ENCODE measurements around the gene UCK1. TPM values are rescaled to one million over a fixed set of nuclear protein-coding genes. Genes with fewer than 3 reads are reported as not detected.

The UCK1 gene
- total and polyA plus RNA-seq, 4 donors, result 13.4 to 34.1 (median 24.0) TPM

DNA sequence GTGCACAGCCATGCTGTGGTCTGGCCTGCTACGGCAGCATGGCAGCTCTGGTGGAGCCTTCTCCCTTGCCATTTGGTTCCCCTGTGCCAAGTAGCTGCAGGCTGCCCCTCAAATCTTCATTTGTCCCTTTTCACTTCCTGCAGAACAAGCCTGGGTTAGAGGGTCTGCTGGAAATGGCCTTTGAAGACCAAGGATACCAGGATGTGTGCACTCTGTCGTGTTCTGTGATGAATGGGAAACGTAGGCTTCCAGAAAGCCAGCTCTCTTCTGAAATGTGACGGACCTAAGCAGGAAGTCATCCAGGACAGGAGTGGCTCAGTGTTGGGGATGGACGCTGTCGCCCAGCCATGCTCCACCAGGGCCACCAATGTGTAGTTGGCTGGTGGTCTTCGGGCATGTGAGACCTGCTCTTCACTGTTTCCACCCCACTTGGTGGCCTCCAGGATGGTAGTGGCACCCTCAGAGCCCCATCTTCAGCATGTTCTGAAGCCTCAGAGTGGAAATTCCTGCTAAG is 31.8 kb downstream of the UCK1 start:
- 89% methylated on average over 7 of the region's 7 CpGs for WGBS
- Histone ChIP-seq H3K27me3 (ENCODE audit: control insufficient read depth in 4 of 4, insufficient read depth in 4 of 4, low read length in 3 of 4) (no peaks in the 10 kb centered on the region), H3K4me3 (ENCODE audit: low read depth in 1 of 3, low read length in 3 of 3) (no peak overlapping the region), H3K36me3 (ENCODE audit: control insufficient read depth in 4 of 4, insufficient read depth in 3 of 4, low read depth in 1 of 4, low read length in 3 of 4) (peaks cover 16 to 53% (median 31%) of the 10 kb centered on the region in 4 donors), H3K27ac (ENCODE audit: low read depth in 1 of 2, low read length in 2 of 2) (no peak overlapping the region), H3K9ac (ENCODE audit: low read depth in 1 of 2, low read length in 2 of 2) (no peak overlapping the region), H3K9me3 (ENCODE audit: control insufficient read depth in 4 of 4, low read length in 3 of 4) (no peaks in the 10 kb centered on the region), H3K4me1 (ENCODE audit: control insufficient read depth in 4 of 4, insufficient read depth in 4 of 4, low read length in 3 of 4) (peaks cover 6 to 22% (median 12%) of the 10 kb centered on the region in 4 donors)
- TF ChIP-seq FOXA2 (IDR thresholded peaks at IDR 0.05) (no peak), RXRA (IDR thresholded peaks at IDR 0.05) (no peak), TAF1 (conservative IDR thresholded peaks at IDR 0.05) (no peak), RAD21 (IDR thresholded peaks at IDR 0.05) (no peak), JUND (IDR thresholded peaks at IDR 0.05) (no peak), HNF4A (conservative IDR thresholded peaks at IDR 0.05) (no peak), SP1 (IDR thresholded peaks at IDR 0.05) (no peak), EGR1 (IDR thresholded peaks at IDR 0.05; ENCODE audit: low read depth in 2 of 2) (no peak), NR2F2 (IDR thresholded peaks at IDR 0.05) (no peak), GABPA (IDR thresholded peaks at IDR 0.05 in 1 of 2, conservative IDR thresholded peaks at IDR 0.05 in 1 of 2) (no peak), FOXA1 (IDR thresholded peaks at IDR 0.05) (no peak), HNF4G (IDR thresholded peaks at IDR 0.05) (no peak), YY1 (IDR thresholded peaks at IDR 0.05) (no peak)
- TF ChIP-seq, protein P1, sequence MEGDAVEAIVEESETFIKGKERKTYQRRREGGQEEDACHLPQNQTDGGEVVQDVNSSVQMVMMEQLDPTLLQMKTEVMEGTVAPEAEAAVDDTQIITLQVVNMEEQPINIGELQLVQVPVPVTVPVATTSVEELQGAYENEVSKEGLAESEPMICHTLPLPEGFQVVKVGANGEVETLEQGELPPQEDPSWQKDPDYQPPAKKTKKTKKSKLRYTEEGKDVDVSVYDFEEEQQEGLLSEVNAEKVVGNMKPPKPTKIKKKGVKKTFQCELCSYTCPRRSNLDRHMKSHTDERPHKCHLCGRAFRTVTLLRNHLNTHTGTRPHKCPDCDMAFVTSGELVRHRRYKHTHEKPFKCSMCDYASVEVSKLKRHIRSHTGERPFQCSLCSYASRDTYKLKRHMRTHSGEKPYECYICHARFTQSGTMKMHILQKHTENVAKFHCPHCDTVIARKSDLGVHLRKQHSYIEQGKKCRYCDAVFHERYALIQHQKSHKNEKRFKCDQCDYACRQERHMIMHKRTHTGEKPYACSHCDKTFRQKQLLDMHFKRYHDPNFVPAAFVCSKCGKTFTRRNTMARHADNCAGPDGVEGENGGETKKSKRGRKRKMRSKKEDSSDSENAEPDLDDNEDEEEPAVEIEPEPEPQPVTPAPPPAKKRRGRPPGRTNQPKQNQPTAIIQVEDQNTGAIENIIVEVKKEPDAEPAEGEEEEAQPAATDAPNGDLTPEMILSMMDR (IDR thresholded peaks at IDR 0.05; ENCODE audit: low read depth, low read length, missing input control), result no peak
- TF ChIP-seq, protein P2, sequence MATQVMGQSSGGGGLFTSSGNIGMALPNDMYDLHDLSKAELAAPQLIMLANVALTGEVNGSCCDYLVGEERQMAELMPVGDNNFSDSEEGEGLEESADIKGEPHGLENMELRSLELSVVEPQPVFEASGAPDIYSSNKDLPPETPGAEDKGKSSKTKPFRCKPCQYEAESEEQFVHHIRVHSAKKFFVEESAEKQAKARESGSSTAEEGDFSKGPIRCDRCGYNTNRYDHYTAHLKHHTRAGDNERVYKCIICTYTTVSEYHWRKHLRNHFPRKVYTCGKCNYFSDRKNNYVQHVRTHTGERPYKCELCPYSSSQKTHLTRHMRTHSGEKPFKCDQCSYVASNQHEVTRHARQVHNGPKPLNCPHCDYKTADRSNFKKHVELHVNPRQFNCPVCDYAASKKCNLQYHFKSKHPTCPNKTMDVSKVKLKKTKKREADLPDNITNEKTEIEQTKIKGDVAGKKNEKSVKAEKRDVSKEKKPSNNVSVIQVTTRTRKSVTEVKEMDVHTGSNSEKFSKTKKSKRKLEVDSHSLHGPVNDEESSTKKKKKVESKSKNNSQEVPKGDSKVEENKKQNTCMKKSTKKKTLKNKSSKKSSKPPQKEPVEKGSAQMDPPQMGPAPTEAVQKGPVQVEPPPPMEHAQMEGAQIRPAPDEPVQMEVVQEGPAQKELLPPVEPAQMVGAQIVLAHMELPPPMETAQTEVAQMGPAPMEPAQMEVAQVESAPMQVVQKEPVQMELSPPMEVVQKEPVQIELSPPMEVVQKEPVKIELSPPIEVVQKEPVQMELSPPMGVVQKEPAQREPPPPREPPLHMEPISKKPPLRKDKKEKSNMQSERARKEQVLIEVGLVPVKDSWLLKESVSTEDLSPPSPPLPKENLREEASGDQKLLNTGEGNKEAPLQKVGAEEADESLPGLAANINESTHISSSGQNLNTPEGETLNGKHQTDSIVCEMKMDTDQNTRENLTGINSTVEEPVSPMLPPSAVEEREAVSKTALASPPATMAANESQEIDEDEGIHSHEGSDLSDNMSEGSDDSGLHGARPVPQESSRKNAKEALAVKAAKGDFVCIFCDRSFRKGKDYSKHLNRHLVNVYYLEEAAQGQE (IDR thresholded peaks at IDR 0.05), result no peak
- TF ChIP-seq, protein P3, sequence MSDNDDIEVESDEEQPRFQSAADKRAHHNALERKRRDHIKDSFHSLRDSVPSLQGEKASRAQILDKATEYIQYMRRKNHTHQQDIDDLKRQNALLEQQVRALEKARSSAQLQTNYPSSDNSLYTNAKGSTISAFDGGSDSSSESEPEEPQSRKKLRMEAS (IDR thresholded peaks at IDR 0.05), result no peak
- TF ChIP-seq, protein P4, sequence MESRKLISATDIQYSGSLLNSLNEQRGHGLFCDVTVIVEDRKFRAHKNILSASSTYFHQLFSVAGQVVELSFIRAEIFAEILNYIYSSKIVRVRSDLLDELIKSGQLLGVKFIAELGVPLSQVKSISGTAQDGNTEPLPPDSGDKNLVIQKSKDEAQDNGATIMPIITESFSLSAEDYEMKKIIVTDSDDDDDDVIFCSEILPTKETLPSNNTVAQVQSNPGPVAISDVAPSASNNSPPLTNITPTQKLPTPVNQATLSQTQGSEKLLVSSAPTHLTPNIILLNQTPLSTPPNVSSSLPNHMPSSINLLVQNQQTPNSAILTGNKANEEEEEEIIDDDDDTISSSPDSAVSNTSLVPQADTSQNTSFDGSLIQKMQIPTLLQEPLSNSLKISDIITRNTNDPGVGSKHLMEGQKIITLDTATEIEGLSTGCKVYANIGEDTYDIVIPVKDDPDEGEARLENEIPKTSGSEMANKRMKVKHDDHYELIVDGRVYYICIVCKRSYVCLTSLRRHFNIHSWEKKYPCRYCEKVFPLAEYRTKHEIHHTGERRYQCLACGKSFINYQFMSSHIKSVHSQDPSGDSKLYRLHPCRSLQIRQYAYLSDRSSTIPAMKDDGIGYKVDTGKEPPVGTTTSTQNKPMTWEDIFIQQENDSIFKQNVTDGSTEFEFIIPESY (IDR thresholded peaks at IDR 0.05), result no peak
- TF ChIP-seq, protein P5, sequence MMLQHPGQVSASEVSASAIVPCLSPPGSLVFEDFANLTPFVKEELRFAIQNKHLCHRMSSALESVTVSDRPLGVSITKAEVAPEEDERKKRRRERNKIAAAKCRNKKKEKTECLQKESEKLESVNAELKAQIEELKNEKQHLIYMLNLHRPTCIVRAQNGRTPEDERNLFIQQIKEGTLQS (IDR thresholded peaks at IDR 0.05), result no peak
- DNase-seq (ENCODE audit: low spot score), result no peak

All from liver (tissue), 9 donors.